PFSK-1 (cell line): ENCODE measurements around the gene CHRNE.

ENCODE experiments used
- FOXP2 ChIP-seq: optimal IDR thresholded peaks from 2 replicates; pipeline ENCODE3; 2011; ENCODE audit warnings: borderline replicate concordance, control low read depth, inconsistent platforms; ENCODE audit not compliant: insufficient read depth; ENCODE audit errors: extremely low read length, extremely low read depth
- POLR2AphosphoS5 ChIP-seq: IDR thresholded peaks from 2 replicates; pipeline ENCODE4 v1.6.1; 2012; ENCODE audit warnings: low read depth, mild to moderate bottlenecking, control low read depth, low read length, moderate library complexity
- SIN3A ChIP-seq: IDR thresholded peaks from 2 replicates; pipeline ENCODE4 v1.6.1; 2012; ENCODE audit warnings: mild to moderate bottlenecking, low read length, moderate library complexity, borderline replicate concordance; ENCODE audit not compliant: insufficient read depth
- TAF1 ChIP-seq: IDR thresholded peaks from 2 replicates; pipeline ENCODE4 v1.6.1; 2012; ENCODE audit warnings: low read length, control low read depth, borderline replicate concordance; ENCODE audit not compliant: insufficient read depth
- TF ChIP-seq, protein P1 (sequence below), 2 experiments: IDR thresholded peaks; 2 replicates each; pipeline versions ENCODE4 v1.6.1 to v1.8.0; 2011 to 2012; ENCODE audit warnings: low read depth in 2 of 2, low read length in 2 of 2, control low read depth in 1 of 2, inconsistent platforms in 1 of 2, mild to moderate bottlenecking in 1 of 2, moderate library complexity in 1 of 2; ENCODE audit not compliant: insufficient read depth in 1 of 2

Gene CHRNE

DNA sequence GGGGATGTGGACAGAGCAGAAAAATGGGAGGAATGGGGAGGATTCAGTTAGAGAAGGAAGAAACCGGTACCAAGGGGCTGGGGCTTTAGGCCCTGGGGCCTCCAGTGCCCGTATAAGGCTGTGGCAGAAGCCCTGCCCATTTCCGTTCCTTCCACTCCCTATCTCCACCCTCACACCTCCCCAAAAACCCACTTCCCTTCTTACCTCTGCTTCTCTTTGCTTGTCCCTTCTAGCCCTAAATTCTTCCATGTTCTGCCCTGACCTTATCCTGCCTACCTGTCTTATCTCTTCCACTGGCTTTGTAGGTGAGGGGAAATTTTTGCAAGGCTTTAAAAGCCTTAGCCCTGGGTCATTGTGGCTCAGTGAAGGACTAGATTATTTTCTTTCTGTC lies 41.3 kb upstream of the CHRNE start:
- TF ChIP-seq TAF1 (no peak), SIN3A (no peak), FOXP2 (no peak), POLR2AphosphoS5 (peak; percentile 61)
- TF ChIP-seq, protein P1, sequence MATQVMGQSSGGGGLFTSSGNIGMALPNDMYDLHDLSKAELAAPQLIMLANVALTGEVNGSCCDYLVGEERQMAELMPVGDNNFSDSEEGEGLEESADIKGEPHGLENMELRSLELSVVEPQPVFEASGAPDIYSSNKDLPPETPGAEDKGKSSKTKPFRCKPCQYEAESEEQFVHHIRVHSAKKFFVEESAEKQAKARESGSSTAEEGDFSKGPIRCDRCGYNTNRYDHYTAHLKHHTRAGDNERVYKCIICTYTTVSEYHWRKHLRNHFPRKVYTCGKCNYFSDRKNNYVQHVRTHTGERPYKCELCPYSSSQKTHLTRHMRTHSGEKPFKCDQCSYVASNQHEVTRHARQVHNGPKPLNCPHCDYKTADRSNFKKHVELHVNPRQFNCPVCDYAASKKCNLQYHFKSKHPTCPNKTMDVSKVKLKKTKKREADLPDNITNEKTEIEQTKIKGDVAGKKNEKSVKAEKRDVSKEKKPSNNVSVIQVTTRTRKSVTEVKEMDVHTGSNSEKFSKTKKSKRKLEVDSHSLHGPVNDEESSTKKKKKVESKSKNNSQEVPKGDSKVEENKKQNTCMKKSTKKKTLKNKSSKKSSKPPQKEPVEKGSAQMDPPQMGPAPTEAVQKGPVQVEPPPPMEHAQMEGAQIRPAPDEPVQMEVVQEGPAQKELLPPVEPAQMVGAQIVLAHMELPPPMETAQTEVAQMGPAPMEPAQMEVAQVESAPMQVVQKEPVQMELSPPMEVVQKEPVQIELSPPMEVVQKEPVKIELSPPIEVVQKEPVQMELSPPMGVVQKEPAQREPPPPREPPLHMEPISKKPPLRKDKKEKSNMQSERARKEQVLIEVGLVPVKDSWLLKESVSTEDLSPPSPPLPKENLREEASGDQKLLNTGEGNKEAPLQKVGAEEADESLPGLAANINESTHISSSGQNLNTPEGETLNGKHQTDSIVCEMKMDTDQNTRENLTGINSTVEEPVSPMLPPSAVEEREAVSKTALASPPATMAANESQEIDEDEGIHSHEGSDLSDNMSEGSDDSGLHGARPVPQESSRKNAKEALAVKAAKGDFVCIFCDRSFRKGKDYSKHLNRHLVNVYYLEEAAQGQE (IDR thresholded peaks at IDR 0.05; ENCODE audit: insufficient read depth in 1 of 2, low read depth in 2 of 2, low read length in 2 of 2), result no peak

DNA sequence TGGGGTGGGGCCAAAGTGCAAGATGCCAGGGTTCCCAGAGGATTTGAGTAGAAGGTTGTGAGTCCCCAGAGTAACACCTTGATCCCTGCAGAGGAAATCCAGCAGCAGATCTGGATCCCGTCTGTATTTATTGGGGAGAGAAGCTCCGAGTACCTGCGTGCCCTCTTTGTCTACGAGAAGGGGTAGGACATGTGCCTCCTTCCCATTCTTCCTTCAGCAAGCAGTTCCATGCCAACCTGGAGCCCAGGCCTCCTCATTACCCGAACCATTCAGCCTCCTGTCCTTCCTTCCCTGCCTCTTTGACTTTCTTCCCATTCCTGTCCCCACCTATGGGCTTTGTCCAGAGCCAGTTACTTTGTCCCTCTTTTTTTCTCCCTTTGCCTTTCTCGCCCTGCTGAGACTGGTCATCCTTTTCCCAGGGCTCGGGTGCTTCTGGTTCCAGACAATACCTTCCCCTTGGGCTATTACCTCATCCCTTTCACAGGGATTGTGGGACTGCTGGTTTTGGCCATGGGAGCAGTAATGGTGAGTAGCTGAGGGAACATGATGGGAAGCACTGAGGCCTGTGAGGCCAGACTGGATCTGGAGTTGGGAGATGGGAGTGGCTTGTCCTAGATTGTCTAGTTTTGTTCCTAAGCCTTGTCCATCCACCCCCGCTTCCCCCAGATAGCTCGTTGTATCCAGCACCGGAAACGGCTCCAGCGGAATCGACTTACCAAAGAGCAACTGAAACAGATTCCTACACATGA lies 40.0 kb upstream of the CHRNE start:
- no peak for TF ChIP-seq SIN3A
- TF ChIP-seq, protein P1 (IDR thresholded peaks at IDR 0.05; ENCODE audit: insufficient read depth in 1 of 2, low read depth in 2 of 2, low read length in 2 of 2), result no peak
- no peak; the same call in 1 of the 2 replicates for TF ChIP-seq POLR2AphosphoS5
- no peak for TF ChIP-seq FOXP2
- no peak for TF ChIP-seq TAF1

DNA sequence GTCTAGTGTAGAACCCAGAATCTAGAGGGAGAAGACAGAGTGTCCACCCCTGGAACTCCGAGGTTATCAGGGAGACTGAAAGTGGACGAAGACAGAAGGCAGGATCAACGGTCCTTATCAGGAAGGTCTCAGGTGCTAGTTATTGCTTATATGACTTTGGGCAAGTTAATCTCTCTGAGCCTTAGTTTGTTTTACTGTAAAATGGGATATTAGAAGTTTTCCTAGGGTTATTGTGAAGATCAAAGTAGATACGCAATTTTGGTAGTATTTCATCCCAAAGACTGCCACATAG lies 38.4 kb upstream of the CHRNE start:
- TF ChIP-seq TAF1, result no peak
- no peak for TF ChIP-seq SIN3A
- no peak for TF ChIP-seq FOXP2
- TF ChIP-seq, protein P1 (IDR thresholded peaks at IDR 0.05; ENCODE audit: insufficient read depth in 1 of 2, low read depth in 2 of 2, low read length in 2 of 2), result no peak
- TF ChIP-seq POLR2AphosphoS5, result no peak

DNA sequence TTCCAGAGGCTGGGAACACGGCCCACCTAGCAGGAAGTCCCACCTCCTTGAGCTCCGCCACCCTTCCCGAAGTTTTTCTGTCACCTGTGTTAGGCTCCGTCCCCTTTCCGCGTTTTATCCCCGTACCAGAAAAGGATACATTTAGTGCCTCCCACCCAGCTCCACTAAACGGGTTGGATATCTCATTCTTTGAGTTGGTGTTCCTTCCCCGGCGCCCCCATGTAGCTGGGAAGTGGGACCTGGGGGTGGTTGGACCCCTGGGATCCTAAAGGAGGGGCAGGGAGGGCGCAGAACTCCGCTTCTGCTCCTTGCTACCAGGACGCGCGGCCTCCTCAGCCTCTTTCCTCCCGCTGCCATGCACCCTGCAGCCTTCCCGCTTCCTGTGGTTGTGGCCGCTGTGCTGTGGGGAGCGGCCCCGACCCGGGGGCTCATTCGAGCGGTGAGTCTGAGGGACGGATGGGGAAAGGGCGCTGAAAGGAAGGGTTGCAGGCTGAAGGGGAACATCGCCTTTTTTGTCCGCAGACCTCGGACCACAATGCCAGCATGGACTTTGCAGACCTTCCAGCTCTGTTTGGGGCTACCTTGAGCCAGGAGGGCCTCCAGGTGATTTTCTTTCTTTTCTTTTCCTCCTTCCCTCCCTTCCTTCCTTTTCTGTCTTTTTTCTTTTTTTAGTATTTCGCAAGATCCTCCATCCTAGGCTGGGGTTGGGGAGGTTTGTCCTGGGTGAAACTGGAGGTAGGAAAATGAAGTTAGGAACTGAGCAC lies 37.8 kb upstream of the CHRNE start:
- TF ChIP-seq SIN3A (no peak), TAF1 (no peak; the same call in 1 of the 2 replicates), POLR2AphosphoS5 (peak; percentile 49), FOXP2 (no peak)
- TF ChIP-seq, protein P1 (IDR thresholded peaks at IDR 0.05; ENCODE audit: insufficient read depth in 1 of 2, low read depth in 2 of 2, low read length in 2 of 2), result peak in 1 of 2 experiments; percentile 24; a peak in 1 of 4 replicates
